CD14-positive monocyte (primary cell): ENCODE data around the gene NSD1. TPM values are rescaled to one million over a fixed set of nuclear protein-coding genes. Genes with fewer than 3 reads are reported as not detected.

Experiments
- DNase-seq, 3 donors: peaks; one replicate each; pipeline ENCODE4 v3.0.0-alpha.2; 2011 to 2022
- H2AFZ ChIP-seq: 2 replicates; pipeline ENCODE4 v1.6.0; 2012; ENCODE audit warnings: mild to moderate bottlenecking, low read depth, low read length, inconsistent platforms; ENCODE audit not compliant: insufficient read depth, poor library complexity, severe bottlenecking
- H3K27ac ChIP-seq, 2 donors: 1 replicate in 1 of 2; 2 replicates in 1 of 2; pipeline ENCODE4 v1.5.1; 2012 to 2013; ENCODE audit warnings: low read length in 2 of 2, control low read depth in 1 of 2, inconsistent platforms in 1 of 2, low read depth in 1 of 2, mild to moderate bottlenecking in 1 of 2
- H3K27me3 ChIP-seq, 2 donors: one replicate each; pipeline versions ENCODE4 v1.6.0 to v1.6.1; 2011 to 2013; ENCODE audit warnings: low read length in 2 of 2; ENCODE audit not compliant: control insufficient read depth in 2 of 2, insufficient read depth in 2 of 2
- H3K36me3 ChIP-seq, 2 donors: replicated peaks in 1 of 2; 1 replicate in 1 of 2; 2 replicates in 1 of 2; pipeline versions ENCODE4 v1.5.1 to v1.6.1; 2012 to 2013; ENCODE audit warnings: low read length in 2 of 2, control low read depth in 1 of 2, inconsistent platforms in 1 of 2, mild to moderate bottlenecking in 1 of 2; ENCODE audit not compliant: insufficient read depth in 2 of 2, control insufficient read depth in 1 of 2
- H3K4me1 ChIP-seq, 2 donors: 1 replicate in 1 of 2; 2 replicates in 1 of 2; pipeline versions ENCODE4 v1.5.1 to v1.6.1; 2012 to 2013; ENCODE audit warnings: low read length in 2 of 2, control low read depth in 1 of 2, inconsistent platforms in 1 of 2, mild to moderate bottlenecking in 1 of 2, moderate library complexity in 1 of 2; ENCODE audit not compliant: insufficient read depth in 2 of 2, control insufficient read depth in 1 of 2
- H3K4me2 ChIP-seq: replicated peaks from 2 replicates; pipeline ENCODE3; 2012; ENCODE audit warnings: low read length, moderate library complexity, mild to moderate bottlenecking; ENCODE audit not compliant: poor library complexity, severe bottlenecking; ENCODE audit errors: extremely low read depth
- H3K4me3 ChIP-seq, 3 experiments: fragments of 200-600 bp in 1 of 3; sonication (generic) in 1 of 3; replicated peaks in 1 of 3; 1 replicate in 2 of 3; 2 replicates in 1 of 3; pipeline ENCODE4 v1.5.1; 2011 to 2013; ENCODE audit warnings: low read length in 3 of 3, mild to moderate bottlenecking in 3 of 3, control low read depth in 2 of 3, low read depth in 2 of 3, inconsistent platforms in 1 of 3, moderate library complexity in 1 of 3
- H3K79me2 ChIP-seq: 2 replicates; pipeline ENCODE4 v1.6.0; 2012; ENCODE audit warnings: mild to moderate bottlenecking, control low read depth, inconsistent platforms, low read length, moderate library complexity; ENCODE audit not compliant: insufficient read depth
- H3K9ac ChIP-seq: 2 replicates; pipeline ENCODE4 v1.6.0; 2017; ENCODE audit warnings: low read length, mild to moderate bottlenecking; ENCODE audit not compliant: insufficient read depth, poor library complexity, severe bottlenecking
- H3K9me3 ChIP-seq, 2 donors: replicated peaks in 1 of 2; 1 replicate in 1 of 2; 2 replicates in 1 of 2; pipeline versions ENCODE4 v1.5.1 to v1.6.1; 2012 to 2013; ENCODE audit warnings: low read length in 2 of 2, control low read depth in 1 of 2; ENCODE audit not compliant: control insufficient read depth in 1 of 2, insufficient read depth in 1 of 2
- H4K20me1 ChIP-seq: 2 replicates; pipeline ENCODE4 v1.6.0; 2012; ENCODE audit warnings: mild to moderate bottlenecking, low read length, control low read depth, moderate library complexity; ENCODE audit not compliant: insufficient read depth
- H3K27ac Mint-ChIP-seq, 7 donors: one replicate each; pipeline ENCODE4 v1.8.0; 2020; ENCODE audit warnings: mild to moderate bottlenecking in 7 of 7, mixed read lengths in 7 of 7, moderate library complexity in 6 of 7, inconsistent platforms in 2 of 7
- H3K27me3 Mint-ChIP-seq, 3 donors: one replicate each; pipeline ENCODE4 v1.8.0; 2021 to 2022; ENCODE audit warnings: low read depth in 3 of 3, mild to moderate bottlenecking in 3 of 3, mixed read lengths in 3 of 3, moderate library complexity in 3 of 3, inconsistent platforms in 1 of 3
- H3K36me3 Mint-ChIP-seq, 2 donors: one replicate each; pipeline ENCODE4 v1.8.0; 2020; ENCODE audit warnings: mixed read lengths in 2 of 2, inconsistent platforms in 1 of 2, mild to moderate bottlenecking in 1 of 2
- H3K4me1 Mint-ChIP-seq: one replicate; pipeline ENCODE4 v1.8.0; 2020; ENCODE audit warnings: mild to moderate bottlenecking, mixed read lengths
- H3K4me3 Mint-ChIP-seq, 2 donors: one replicate each; pipeline ENCODE4 v1.8.0; 2020; ENCODE audit warnings: mild to moderate bottlenecking in 2 of 2, mixed read lengths in 2 of 2, moderate library complexity in 1 of 2
- H3K9me3 Mint-ChIP-seq, 7 donors: one replicate each; pipeline ENCODE4 v1.8.0; 2020 to 2022; ENCODE audit warnings: mixed read lengths in 7 of 7, mild to moderate bottlenecking in 6 of 7, moderate library complexity in 6 of 7, inconsistent platforms in 2 of 7
- WGBS: methylation state at CpG from one replicate; pipeline ENCODE4 v1.1.5; 2013; ENCODE audit warnings: missing lambda C conversion rate; ENCODE audit not compliant: insufficient coverage; 5-methylcytosine and 5-hydroxymethylcytosine counted together
- intact Hi-C, 2 donors: fragments of 100-400 bp; cut with micrococcal nuclease; formaldehyde crosslinking; loops; one replicate each; pipeline versions ENCODE4 v1.15.0 to v1.15.1; 2023
- polyA plus RNA-seq, 3 donors: library from polyadenylated mRNA; depleted of rRNA in 1 of 3; unstranded in 2 of 3; stranded (reverse) in 1 of 3; fragments of 300-500 nt in 2 of 3; fragments of >200 nt in 1 of 3; fragmentation: Illumina TruSeq in 2 of 3; gene quantifications; 1 replicate in 2 of 3; 2 replicates in 1 of 3; pipeline ENCODE4 v1.2.3, GENCODE V29; 2012 to 2021
- TF ChIP-seq, protein P1 (sequence below): fragments of 200-600 bp; IDR thresholded peaks from one replicate; pipeline ENCODE4 v1.8.0; 2022; ENCODE audit warnings: antibody characterized with exemption, mild to moderate bottlenecking

Gene NSD1
- polyA plus RNA-seq, 3 donors = 12.6 to 31.9 (median 19.0) TPM

DNA sequence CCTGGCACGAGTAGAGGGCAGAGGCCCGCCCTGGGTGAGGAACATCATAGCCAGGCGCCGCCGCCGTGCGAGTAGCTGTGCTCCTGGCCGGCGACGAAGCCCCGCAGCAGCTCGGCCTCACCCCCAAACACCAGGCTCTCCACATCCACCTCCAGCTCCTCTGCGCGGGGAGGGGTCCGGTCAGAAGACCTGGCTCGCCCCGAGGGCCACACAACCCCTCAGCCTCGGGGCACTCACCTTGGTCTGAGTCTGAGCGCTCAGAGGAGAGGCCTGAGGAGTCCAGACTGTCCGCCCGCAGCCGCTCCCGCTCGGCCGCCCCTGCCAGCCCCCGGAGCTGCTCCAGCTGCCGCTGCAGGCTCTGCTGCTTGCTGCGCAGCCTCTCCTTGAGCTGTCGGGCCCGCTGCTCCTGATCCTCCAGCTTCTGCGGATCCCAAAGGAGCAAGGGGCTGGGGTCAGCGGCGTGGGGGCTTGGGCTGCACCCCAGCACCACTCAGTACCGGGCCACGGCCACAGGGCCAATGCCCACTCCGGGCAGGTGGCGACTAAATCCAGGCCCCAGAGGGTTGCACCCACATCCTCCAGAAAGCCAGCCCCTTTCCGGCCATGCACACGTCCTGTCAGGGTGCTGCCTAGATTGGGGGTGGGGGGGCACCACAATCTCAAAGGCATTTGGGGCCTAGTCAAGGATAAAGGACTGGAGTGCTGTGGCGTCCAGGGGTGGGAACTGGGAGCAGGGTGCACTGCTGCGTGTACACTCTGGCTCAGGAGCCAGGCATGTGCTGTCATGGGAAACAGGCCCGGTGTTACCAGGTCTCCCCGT is 174.2 kb downstream of the NSD1 start:
- peak overlapping the region; percentile 95 to 98 for H3K27ac ChIP-seq
- peak overlapping the region; percentile 93 to 96 for H3K4me3 Mint-ChIP-seq
- peaks cover 90% of the 10 kb centered on the region for H3K79me2 ChIP-seq
- no peak for DNase-seq
- peak overlapping the region; percentile 87 for H3K9ac ChIP-seq
- H3K27me3 Mint-ChIP-seq = no peaks in the 10 kb centered on the region
- peaks cover 56% of the 10 kb centered on the region for H4K20me1 ChIP-seq
- peaks cover 82 to 94% of the 10 kb centered on the region in 2 donors for H3K4me1 ChIP-seq
- 28% methylated on average over 38 of the region's 43 CpGs for WGBS
- peak overlapping the region; percentile 39 to 97 (median 57) for H3K4me3 ChIP-seq
- peaks cover 17 to 19% of the 10 kb centered on the region in 2 donors for H3K36me3 ChIP-seq
- intact Hi-C loops = loop anchor here in 1 of 2 donors (5.0 to 10.0 kb wide), 3 partner anchors 45 to 287 kb away; partner anchors contain the start of genes LMAN2 and TMED9
- H3K9me3 ChIP-seq = no peaks in the 10 kb centered on the region
- peak overlapping the region; percentile 54 for H2AFZ ChIP-seq
- H3K4me2 ChIP-seq = peak overlapping the region; percentile 88
- H3K9me3 Mint-ChIP-seq = peaks cover 0 to 3% (median 0%) of the 10 kb centered on the region in 7 donors
- H3K4me1 Mint-ChIP-seq = peaks cover 74% of the 10 kb centered on the region
- peak overlapping the region; percentile 93 to 99 (median 98) for H3K27ac Mint-ChIP-seq
- peaks cover 24 to 38% of the 10 kb centered on the region in 2 donors for H3K36me3 Mint-ChIP-seq
- no peaks in the 10 kb centered on the region for H3K27me3 ChIP-seq
- TF ChIP-seq, protein P1, sequence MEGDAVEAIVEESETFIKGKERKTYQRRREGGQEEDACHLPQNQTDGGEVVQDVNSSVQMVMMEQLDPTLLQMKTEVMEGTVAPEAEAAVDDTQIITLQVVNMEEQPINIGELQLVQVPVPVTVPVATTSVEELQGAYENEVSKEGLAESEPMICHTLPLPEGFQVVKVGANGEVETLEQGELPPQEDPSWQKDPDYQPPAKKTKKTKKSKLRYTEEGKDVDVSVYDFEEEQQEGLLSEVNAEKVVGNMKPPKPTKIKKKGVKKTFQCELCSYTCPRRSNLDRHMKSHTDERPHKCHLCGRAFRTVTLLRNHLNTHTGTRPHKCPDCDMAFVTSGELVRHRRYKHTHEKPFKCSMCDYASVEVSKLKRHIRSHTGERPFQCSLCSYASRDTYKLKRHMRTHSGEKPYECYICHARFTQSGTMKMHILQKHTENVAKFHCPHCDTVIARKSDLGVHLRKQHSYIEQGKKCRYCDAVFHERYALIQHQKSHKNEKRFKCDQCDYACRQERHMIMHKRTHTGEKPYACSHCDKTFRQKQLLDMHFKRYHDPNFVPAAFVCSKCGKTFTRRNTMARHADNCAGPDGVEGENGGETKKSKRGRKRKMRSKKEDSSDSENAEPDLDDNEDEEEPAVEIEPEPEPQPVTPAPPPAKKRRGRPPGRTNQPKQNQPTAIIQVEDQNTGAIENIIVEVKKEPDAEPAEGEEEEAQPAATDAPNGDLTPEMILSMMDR = no peak

DNA sequence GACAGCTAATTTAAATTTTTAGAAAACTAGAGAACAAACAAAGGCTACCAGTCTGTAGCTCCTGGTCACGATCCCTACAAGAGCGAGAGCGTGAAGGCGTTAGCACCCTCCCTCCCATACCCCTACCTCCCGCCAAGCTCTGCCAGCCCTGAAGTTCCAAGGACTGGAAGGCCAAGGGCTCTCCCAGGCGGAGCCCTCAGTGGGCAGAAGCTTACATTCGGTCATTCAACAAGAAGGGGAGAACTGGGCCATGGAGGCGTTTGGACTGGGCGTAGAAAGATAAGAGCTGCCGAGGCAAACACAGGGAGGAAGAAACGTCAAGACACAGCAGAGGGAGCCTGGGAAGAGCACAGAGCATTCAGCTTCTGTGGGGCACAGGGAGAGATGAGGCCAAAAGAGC is 175.2 kb downstream of the NSD1 start:
- H3K9me3 Mint-ChIP-seq = peaks cover 0 to 3% (median 0%) of the 10 kb centered on the region in 7 donors
- DNase-seq = no peak
- Histone ChIP-seq H3K27me3 (no peaks in the 10 kb centered on the region), H3K79me2 (peaks cover 90% of the 10 kb centered on the region), H2AFZ (no peak overlapping the region), H3K36me3 (peaks cover 17 to 19% of the 10 kb centered on the region in 2 donors), H3K9me3 (no peaks in the 10 kb centered on the region), H3K4me1 (peaks cover 90 to 98% of the 10 kb centered on the region in 2 donors), H4K20me1 (peaks cover 65% of the 10 kb centered on the region), H3K4me3 (peak overlapping the region in 1 of 3 experiments; percentile 97), H3K4me2 (peak overlapping the region; percentile 100), H3K27ac (peak overlapping the region; percentile 95 to 98), H3K9ac (no peak overlapping the region)
- TF ChIP-seq, protein P1 = no peak
- H3K4me3 Mint-ChIP-seq = peak overlapping the region; percentile 27 to 43
- H3K27ac Mint-ChIP-seq = peak overlapping the region; percentile 67 to 99 (median 96)
- H3K36me3 Mint-ChIP-seq = peaks cover 24 to 38% of the 10 kb centered on the region in 2 donors
- peaks cover 83% of the 10 kb centered on the region for H3K4me1 Mint-ChIP-seq
- intact Hi-C loops = loop anchor here in 1 of 2 donors (5.0 to 10.0 kb wide), 3 partner anchors 44 to 286 kb away; partner anchors contain the start of genes LMAN2 and TMED9
- H3K27me3 Mint-ChIP-seq = peaks cover 0 to under 1% (median 0%) of the 10 kb centered on the region in 3 donors
- WGBS = 85% methylated on average over 9 of the region's 11 CpGs
